Ectodermal cell (in vitro differentiated cells): ENCODE results near the gene OPALIN. TPM values are rescaled to one million over a fixed set of nuclear protein-coding genes. Genes with fewer than 3 reads are reported as not detected.

Experiments used
- H3K27ac ChIP-seq: 2 replicates; pipeline ENCODE4 v1.7.0; 2013; ENCODE audit warnings: mild to moderate bottlenecking, low read depth, low read length; ENCODE audit not compliant: insufficient read depth, poor library complexity, severe bottlenecking
- H3K27me3 ChIP-seq: 2 replicates; pipeline ENCODE4 v1.7.0; 2013; ENCODE audit warnings: mild to moderate bottlenecking, low read length; ENCODE audit not compliant: insufficient read depth, control insufficient read depth, poor library complexity, severe bottlenecking
- H3K36me3 ChIP-seq: one replicate; pipeline ENCODE4 v1.7.0; 2013; ENCODE audit warnings: low read length; ENCODE audit not compliant: control insufficient read depth, insufficient read depth
- H3K4me1 ChIP-seq: one replicate; pipeline ENCODE4 v1.7.0; 2013; ENCODE audit warnings: low read length; ENCODE audit not compliant: control insufficient read depth, insufficient read depth
- H3K4me3 ChIP-seq: 2 replicates; pipeline ENCODE4 v1.7.0; 2013; ENCODE audit warnings: low read depth, low read length, control low read depth; ENCODE audit not compliant: insufficient read depth
- H3K9me3 ChIP-seq: 2 replicates; pipeline ENCODE4 v1.7.0; 2013; ENCODE audit warnings: mild to moderate bottlenecking, low read length, moderate library complexity; ENCODE audit not compliant: control insufficient read depth
- WGBS, 2 experiments: methylation state at CpG; one replicate each; pipeline ENCODE4 v1.1.7; 2013; ENCODE audit warnings: missing lambda C conversion rate in 2 of 2; 5-methylcytosine and 5-hydroxymethylcytosine counted together
- polyA plus RNA-seq, 4 experiments: library from polyadenylated mRNA; stranded (reverse); fragments of 50-300 nt; gene quantifications; one replicate each; pipeline ENCODE4 v1.2.3, GENCODE V29; 2013

Gene OPALIN
- not detected for polyA plus RNA-seq (2013, experiment 1 of 4)
- polyA plus RNA-seq (2013, experiment 2 of 4) = 0.11 TPM
- polyA plus RNA-seq (2013, experiment 3 of 4) = not detected
- 0.12 TPM for polyA plus RNA-seq (2013, experiment 4 of 4)

DNA sequence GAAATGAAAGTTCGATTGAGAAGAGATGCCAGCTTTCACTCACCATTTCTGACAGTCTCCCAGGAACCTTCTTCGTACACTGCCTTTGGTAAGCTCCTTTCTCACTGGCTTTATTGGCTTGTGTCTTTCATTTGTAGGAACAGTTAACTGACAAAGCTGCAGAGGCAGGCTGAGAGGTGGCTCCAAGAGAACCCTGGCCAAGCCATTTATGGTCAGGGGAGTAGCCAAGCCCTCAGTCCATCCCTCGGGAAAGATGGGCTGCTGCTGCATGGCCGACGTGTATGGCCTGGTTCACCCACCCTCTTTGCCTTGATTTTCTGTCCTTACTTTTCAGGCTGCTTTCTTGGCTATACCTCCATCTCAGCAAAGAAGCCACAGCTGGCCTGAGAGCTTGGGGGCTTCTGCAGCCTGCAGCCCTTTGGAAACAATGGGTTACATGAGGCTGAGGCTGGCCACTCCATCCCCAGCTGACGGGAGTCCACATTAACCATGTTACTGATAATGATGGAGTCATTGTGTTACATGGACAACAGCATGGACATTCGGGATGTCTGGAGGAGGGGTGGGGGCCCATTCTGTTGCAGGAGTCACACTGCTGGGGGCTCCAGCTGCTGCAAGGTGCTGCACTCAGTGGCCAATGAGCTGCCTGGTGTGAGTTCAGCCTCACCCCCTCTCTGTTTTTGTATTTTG is at the start of gene OPALIN:
OPALIN (minus strand) TSS at position 152 of the 690 bp plus-strand sequence; CDS start at position 46, 106 bp downstream.
- Histone ChIP-seq H3K27me3 (no peaks in the 10 kb centered on the region), H3K9me3 (no peaks in the 10 kb centered on the region), H3K27ac (no peak within 1 kb of the TSS), H3K36me3 (no peaks in the 10 kb centered on the region), H3K4me3 (no peak within 1 kb of the TSS), H3K4me1 (no peaks in the 10 kb centered on the region)
- WGBS, 2 experiments = 85 to 91% methylated on average over 7 of the region's 7 CpGs

GRCh38 chr10:96408201-96408600 is 49.4 kb upstream of the OPALIN start:
- H3K36me3 ChIP-seq = no peaks in the 10 kb centered on the region
- H3K9me3 ChIP-seq = no peaks in the 10 kb centered on the region
- no peak overlapping the region for H3K4me3 ChIP-seq
- H3K4me1 ChIP-seq = no peaks in the 10 kb centered on the region
- H3K27ac ChIP-seq = no peak overlapping the region
- H3K27me3 ChIP-seq = no peaks in the 10 kb centered on the region
- WGBS, 2 experiments = 85 to 91% methylated on average over 1 of the region's 1 CpG

- H3K4me1 ChIP-seq = no peaks in the 10 kb centered on the region
- no peak overlapping the region for H3K27ac ChIP-seq
- WGBS, 2 experiments = 88 to 91% methylated on average over 15 of the region's 15 CpGs
- H3K36me3 ChIP-seq = no peaks in the 10 kb centered on the region
- no peaks in the 10 kb centered on the region for H3K27me3 ChIP-seq
- H3K9me3 ChIP-seq = no peaks in the 10 kb centered on the region
- no peak overlapping the region for H3K4me3 ChIP-seq
Observed at GRCh38 chr10:96407560-96408069, 48.8 kb upstream of the OPALIN start.

GRCh38 chr10:96406091-96406490 is 47.3 kb upstream of the OPALIN start:
- WGBS, 2 experiments = 94 to 95% methylated on average over 5 of the region's 5 CpGs
- Histone ChIP-seq H3K9me3 (no peaks in the 10 kb centered on the region), H3K27me3 (no peaks in the 10 kb centered on the region), H3K36me3 (no peaks in the 10 kb centered on the region), H3K27ac (no peak overlapping the region), H3K4me1 (peaks cover 9% of the 10 kb centered on the region), H3K4me3 (no peak overlapping the region)

DNA sequence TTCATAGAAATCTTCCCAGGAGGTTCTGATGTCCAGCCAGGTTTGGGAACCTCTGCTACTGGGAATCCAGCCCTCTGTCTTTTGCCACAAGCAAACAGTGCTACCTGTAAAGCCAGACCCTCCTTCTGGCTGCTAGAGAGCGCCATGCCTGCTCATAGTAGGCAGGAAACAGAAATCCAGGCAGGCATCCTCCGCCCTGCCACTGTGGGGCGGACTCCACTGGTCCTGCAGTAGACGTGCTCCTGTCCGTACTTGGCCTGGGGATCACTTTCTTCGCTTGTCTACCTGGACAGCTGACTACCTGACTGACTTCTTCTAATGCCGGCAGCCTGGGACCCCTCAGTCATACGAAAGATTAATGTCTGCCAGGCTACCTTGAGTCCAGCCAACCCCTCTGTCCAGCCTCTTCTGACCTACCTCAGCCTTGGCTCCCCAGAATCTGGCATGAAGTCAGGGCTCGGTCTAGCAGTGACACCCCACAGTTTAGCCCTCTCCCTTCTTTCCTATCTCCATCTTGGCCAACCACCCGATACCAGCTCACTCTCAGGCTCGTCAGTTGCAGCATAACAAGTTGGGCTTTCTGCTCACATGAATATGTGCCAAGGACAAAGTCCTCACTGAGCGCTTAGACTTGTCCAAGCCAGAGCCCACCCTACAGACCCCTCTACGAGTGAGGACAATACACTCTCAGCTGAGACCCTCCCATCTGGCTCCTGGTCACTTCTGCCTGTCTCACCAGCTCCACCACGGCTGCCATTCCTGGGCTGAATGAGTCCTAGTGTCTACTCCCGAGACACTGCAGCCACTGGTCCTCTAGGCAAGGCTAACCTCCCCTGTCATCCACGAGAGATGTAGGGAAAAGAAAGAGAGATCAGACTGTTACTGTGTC is 43.9 kb upstream of the OPALIN start:
- Histone ChIP-seq H3K4me1 (peaks cover 13% of the 10 kb centered on the region), H3K4me3 (no peak overlapping the region), H3K27me3 (no peaks in the 10 kb centered on the region), H3K27ac (no peak overlapping the region), H3K36me3 (no peaks in the 10 kb centered on the region), H3K9me3 (no peaks in the 10 kb centered on the region)
- WGBS, 2 experiments = 88 to 90% methylated on average over 16 of the region's 16 CpGs

DNA sequence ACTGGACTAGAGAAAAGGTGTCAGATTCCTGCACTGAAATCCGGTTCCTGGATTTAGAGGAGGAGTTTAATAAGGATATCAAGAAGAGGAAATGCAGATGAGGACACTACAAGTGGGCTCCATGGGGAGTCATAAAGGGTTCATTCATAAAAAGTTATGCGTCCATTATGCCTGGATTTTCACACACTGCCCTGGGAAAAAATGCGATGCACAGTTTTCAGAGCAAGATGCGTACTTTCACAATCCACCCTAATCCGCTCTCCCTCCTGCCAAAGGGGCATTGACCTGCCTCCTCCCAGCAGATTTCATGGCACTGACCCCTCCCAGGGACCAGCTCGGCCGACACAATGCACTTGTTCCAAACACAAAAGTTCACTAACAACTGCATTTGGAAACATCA is 42.2 kb upstream of the OPALIN start:
- no peaks in the 10 kb centered on the region for H3K9me3 ChIP-seq
- H3K27ac ChIP-seq = no peak overlapping the region
- H3K4me1 ChIP-seq = peaks cover 13% of the 10 kb centered on the region
- no peak overlapping the region for H3K4me3 ChIP-seq
- no peaks in the 10 kb centered on the region for H3K36me3 ChIP-seq
- no peaks in the 10 kb centered on the region for H3K27me3 ChIP-seq
- WGBS, 2 experiments = 74 to 80% methylated on average over 7 of the region's 7 CpGs

DNA sequence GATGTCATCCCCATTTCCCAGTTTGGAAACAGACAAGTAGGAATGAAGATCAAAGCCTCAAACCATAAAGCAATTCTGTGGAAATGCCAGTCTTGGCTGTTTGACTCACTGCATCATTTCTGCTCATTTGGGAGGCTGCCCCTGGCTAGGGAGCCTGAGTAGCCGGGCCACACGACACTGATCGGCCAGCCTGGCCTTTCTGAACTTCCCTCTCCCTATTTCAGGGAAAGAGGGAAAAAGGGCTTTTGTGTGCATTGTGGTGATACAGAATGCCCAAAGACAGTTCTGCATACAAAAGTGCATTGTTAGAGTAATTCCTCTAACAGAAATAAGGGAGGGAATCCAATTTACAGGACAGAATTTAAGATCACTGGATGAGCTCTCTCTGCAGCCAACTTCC is 41.7 kb upstream of the OPALIN start:
- peaks cover 13% of the 10 kb centered on the region for H3K4me1 ChIP-seq
- H3K4me3 ChIP-seq = no peak overlapping the region
- H3K27ac ChIP-seq = no peak overlapping the region
- H3K9me3 ChIP-seq = no peaks in the 10 kb centered on the region
- H3K36me3 ChIP-seq = no peaks in the 10 kb centered on the region
- H3K27me3 ChIP-seq = peaks cover 2% of the 10 kb centered on the region
- WGBS, 2 experiments = 51 to 58% methylated on average over 3 of the region's 3 CpGs

DNA sequence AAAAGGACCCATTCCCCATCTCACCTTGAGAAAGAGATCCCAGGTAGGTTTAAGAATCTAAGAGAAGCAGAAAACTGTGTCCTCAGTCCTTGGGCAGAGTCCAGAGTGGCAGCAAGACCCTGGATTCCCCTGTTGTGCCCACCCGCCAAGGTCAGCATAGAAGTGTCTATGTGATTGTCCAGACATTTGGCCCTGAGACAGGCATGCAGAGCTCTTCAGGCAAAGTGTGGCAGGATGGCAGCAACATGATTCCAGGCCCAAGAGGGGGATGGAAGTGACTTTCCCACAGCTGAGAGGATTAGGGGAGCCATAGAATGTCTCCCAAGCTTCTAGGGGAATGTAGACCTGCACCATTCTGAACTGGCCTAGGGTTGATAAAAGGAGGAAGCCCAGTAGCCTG is 39.1 kb upstream of the OPALIN start:
- H3K9me3 ChIP-seq = no peaks in the 10 kb centered on the region
- no peak overlapping the region for H3K4me3 ChIP-seq
- peaks cover 13% of the 10 kb centered on the region for H3K4me1 ChIP-seq
- H3K36me3 ChIP-seq = no peaks in the 10 kb centered on the region
- H3K27me3 ChIP-seq = peaks cover 4% of the 10 kb centered on the region
- H3K27ac ChIP-seq = no peak overlapping the region
- WGBS, 2 experiments = 96 to 98% methylated on average over 1 of the region's 1 CpG

GRCh38 chr10:96395931-96396877 is 37.4 kb upstream of the OPALIN start:
- H3K27ac ChIP-seq = no peak overlapping the region
- H3K9me3 ChIP-seq = no peaks in the 10 kb centered on the region
- H3K27me3 ChIP-seq = peaks cover 4% of the 10 kb centered on the region
- no peak overlapping the region for H3K4me3 ChIP-seq
- H3K36me3 ChIP-seq = no peaks in the 10 kb centered on the region
- WGBS, 2 experiments = 39 to 41% methylated on average over 24 of the region's 24 CpGs
- H3K4me1 ChIP-seq = peaks cover 6% of the 10 kb centered on the region
